Tibial artery (tissue), 4 donors: ENCODE results near the gene THBD.
A peak's percentile ranks its signal among the peaks of the same experiment; 100 is the strongest.

ENCODE experiments used
- DNase-seq, 2 donors: peaks; one replicate each; pipeline ENCODE4 v3.0.0-alpha.2; 2019
- H3K27ac ChIP-seq, 2 donors: fragments of 200-600 bp; sonication (generic) in 1 of 2; 1 replicate in 1 of 2; 2 replicates in 1 of 2; pipeline ENCODE4 v1.5.1; 2018 to 2019; ENCODE audit warnings: mild to moderate bottlenecking in 1 of 2
- H3K27me3 ChIP-seq, 2 donors: fragments of 200-600 bp; sonication (generic) in 1 of 2; one replicate each; pipeline versions ENCODE4 v1.5.1 to v1.6.0; 2016 to 2019
- H3K36me3 ChIP-seq, 3 donors: fragments of 200-600 bp; sonication (generic) in 2 of 3; one replicate each; pipeline ENCODE4 v1.5.1; 2016 to 2019; ENCODE audit warnings: mild to moderate bottlenecking in 2 of 3
- H3K4me1 ChIP-seq, 4 donors: fragments of 200-600 bp; sonication (generic) in 2 of 4; 1 replicate in 3 of 4; 2 replicates in 1 of 4; pipeline ENCODE4 v1.5.1; 2016 to 2019
- H3K4me3 ChIP-seq, 2 donors: fragments of 200-600 bp; sonication (generic) in 1 of 2; 1 replicate in 1 of 2; 2 replicates in 1 of 2; pipeline ENCODE4 v1.5.1; 2018 to 2019; ENCODE audit warnings: mild to moderate bottlenecking in 2 of 2
- H3K9me3 ChIP-seq, 3 donors: fragments of 200-600 bp; sonication (generic) in 1 of 3; one replicate each; pipeline ENCODE4 v1.5.1; 2016 to 2019
- CTCF ChIP-seq, 2 experiments: fragments of 200-600 bp in 1 of 2; fragments of 450-650 bp in 1 of 2; IDR thresholded peaks; one replicate each; pipeline ENCODE4 v1.5.1; 2017 to 2019; ENCODE audit warnings: antibody characterized with exemption in 2 of 2, mild to moderate bottlenecking in 1 of 2, moderate library complexity in 1 of 2
- intact Hi-C: fragments of 100-400 bp; cut with DNase I; formaldehyde crosslinking; loops from one replicate; pipeline ENCODE4 v1.15.0; 2023; ENCODE audit warnings: low total_unique reads

Gene THBD

GRCh38 chr20:23087587-23088251 is 38.2 kb upstream of the THBD start:
- Histone ChIP-seq H3K4me1 (peaks cover 0 to 74% (median 49%) of the 10 kb centered on the region in 4 donors), H3K27me3 (no peaks in the 10 kb centered on the region), H3K9me3 (no peaks in the 10 kb centered on the region), H3K4me3 (no peak overlapping the region), H3K27ac (peak overlapping the region; percentile 89 to 97), H3K36me3 (no peaks in the 10 kb centered on the region)
- intact Hi-C loops, result no loop called here
- TF ChIP-seq CTCF (IDR thresholded peaks at IDR 0.05), result no peak
- DNase-seq, result no peak

GRCh38 chr20:23086931-23087411 is 37.5 kb upstream of the THBD start:
- Histone ChIP-seq H3K36me3 (no peaks in the 10 kb centered on the region), H3K9me3 (no peaks in the 10 kb centered on the region), H3K4me1 (peaks cover 0 to 74% (median 45%) of the 10 kb centered on the region in 4 donors), H3K4me3 (peak overlapping the region; percentile 39 to 45), H3K27me3 (no peaks in the 10 kb centered on the region), H3K27ac (peak overlapping the region; percentile 89 to 97)
- peak in 1 of 2 donors; percentile 51 for DNase-seq
- intact Hi-C loops, result no loop called here
- TF ChIP-seq CTCF (IDR thresholded peaks at IDR 0.05), result no peak

GRCh38 chr20:23086056-23086566 is 36.6 kb upstream of the THBD start, which contains the start of gene CD93:
Gene CD93, minus strand, starts transcription at chr20:23086324. Its CDS starts 132 bp downstream, at chr20:23086192.
- H3K27me3 ChIP-seq, result no peaks in the 10 kb centered on the region
- H3K36me3 ChIP-seq, result no peaks in the 10 kb centered on the region
- DNase-seq, result peak; percentile 50 to 83
- H3K4me3 ChIP-seq, result peak within 1 kb of the TSS; percentile 39 to 45
- peaks cover 0 to 76% (median 41%) of the 10 kb centered on the region in 4 donors for H3K4me1 ChIP-seq
- peak within 1 kb of the TSS; percentile 89 to 97 for H3K27ac ChIP-seq
- H3K9me3 ChIP-seq, result no peaks in the 10 kb centered on the region
- no peak for TF ChIP-seq CTCF (IDR thresholded peaks at IDR 0.05)
- intact Hi-C loops, result no loop called here

- TF ChIP-seq CTCF (IDR thresholded peaks at IDR 0.05), result no peak
- no peaks in the 10 kb centered on the region for H3K9me3 ChIP-seq
- peaks cover 0 to 77% (median 41%) of the 10 kb centered on the region in 4 donors for H3K4me1 ChIP-seq
- intact Hi-C loops, result no loop called here
- peaks cover 0 to 4% (median 0%) of the 10 kb centered on the region in 3 donors for H3K36me3 ChIP-seq
- H3K27me3 ChIP-seq, result no peaks in the 10 kb centered on the region
- no peak for DNase-seq
- peak overlapping the region; percentile 89 to 97 for H3K27ac ChIP-seq
- H3K4me3 ChIP-seq, result peak overlapping the region; percentile 39 to 45
Observed at GRCh38 chr20:23085436-23086055, 36.1 kb upstream of the THBD start.

GRCh38 chr20:23084845-23085365 is 35.4 kb upstream of the THBD start:
- H3K4me3 ChIP-seq, result peak overlapping the region; percentile 39 to 45
- H3K36me3 ChIP-seq, result peaks cover 0 to 6% (median 0%) of the 10 kb centered on the region in 3 donors
- peaks cover 0 to 74% (median 41%) of the 10 kb centered on the region in 4 donors for H3K4me1 ChIP-seq
- no peaks in the 10 kb centered on the region for H3K9me3 ChIP-seq
- intact Hi-C loops, result no loop called here
- DNase-seq, result no peak
- peak overlapping the region; percentile 89 to 97 for H3K27ac ChIP-seq
- no peak for TF ChIP-seq CTCF (IDR thresholded peaks at IDR 0.05)
- H3K27me3 ChIP-seq, result no peaks in the 10 kb centered on the region
